Natural killer cell (primary cell): ENCODE data around the gene MIS12. TPM values are rescaled to one million over a fixed set of nuclear protein-coding genes. Genes with fewer than 3 reads are reported as not detected.

ENCODE experiments used
- ATAC-seq, 3 donors: fragments of 150-1000 bp in 2 of 3; fragments of 200-7000 bp in 1 of 3; cut with Tn5 transposase; 1 replicate in 1 of 3; 2 replicates in 2 of 3; pipeline ENCODE4 v1.10.0; 2021; ENCODE audit warnings: mild to moderate bottlenecking in 2 of 3, moderate library complexity in 2 of 3
- DNase-seq, 2 donors: peaks; one replicate each; pipeline versions ENCODE4 v3.0.0 to v3.0.0-alpha.2; 2013 to 2021; ENCODE audit warnings: mixed read lengths in 1 of 2
- H3K27ac ChIP-seq: one replicate; pipeline ENCODE4 v1.5.1; 2013; ENCODE audit warnings: mild to moderate bottlenecking, low read length
- H3K27me3 ChIP-seq: one replicate; pipeline ENCODE4 v1.6.1; 2013; ENCODE audit warnings: low read length; ENCODE audit not compliant: control insufficient read depth, insufficient read depth
- H3K36me3 ChIP-seq: one replicate; pipeline ENCODE4 v1.6.1; 2013; ENCODE audit warnings: low read length; ENCODE audit not compliant: control insufficient read depth, insufficient read depth
- H3K4me1 ChIP-seq: one replicate; pipeline ENCODE4 v1.6.1; 2013; ENCODE audit warnings: low read length; ENCODE audit not compliant: control insufficient read depth, insufficient read depth
- H3K4me3 ChIP-seq: one replicate; pipeline ENCODE4 v1.5.1; 2013; ENCODE audit warnings: low read length
- H3K9me3 ChIP-seq: one replicate; pipeline ENCODE4 v1.6.1; 2013; ENCODE audit warnings: low read length; ENCODE audit not compliant: control insufficient read depth, insufficient read depth
- H3K27ac Mint-ChIP-seq, 2 donors: one replicate each; pipeline ENCODE4 v1.8.0; 2022; ENCODE audit warnings: mild to moderate bottlenecking in 2 of 2, mixed read lengths in 2 of 2, moderate library complexity in 1 of 2
- H3K27me3 Mint-ChIP-seq, 2 donors: one replicate each; pipeline ENCODE4 v1.8.0; 2022; ENCODE audit warnings: low read depth in 2 of 2, mixed read lengths in 2 of 2
- H3K36me3 Mint-ChIP-seq: one replicate; pipeline ENCODE4 v1.8.0; 2022; ENCODE audit warnings: mixed read lengths
- H3K4me1 Mint-ChIP-seq, 2 donors: one replicate each; pipeline ENCODE4 v1.8.0; 2022; ENCODE audit warnings: mixed read lengths in 2 of 2
- H3K4me3 Mint-ChIP-seq: one replicate; pipeline ENCODE4 v1.8.0; 2022; ENCODE audit warnings: mild to moderate bottlenecking, moderate library complexity, mixed read lengths
- H3K9me3 Mint-ChIP-seq, 2 donors: one replicate each; pipeline ENCODE4 v1.8.0; 2022; ENCODE audit warnings: mixed read lengths in 2 of 2
- CTCF ChIP-seq: fragments of 200-600 bp; IDR thresholded peaks from one replicate; pipeline ENCODE4 v1.8.0; 2022; ENCODE audit warnings: antibody characterized with exemption
- WGBS: methylation state at CpG from one replicate; pipeline ENCODE4 v1.1.7; 2013; ENCODE audit warnings: missing lambda C conversion rate; ENCODE audit not compliant: insufficient coverage; 5-methylcytosine and 5-hydroxymethylcytosine counted together
- intact Hi-C: fragments of 100-400 bp; cut with micrococcal nuclease; formaldehyde crosslinking; loops from one replicate; pipeline ENCODE4 v1.14.2; 2022
- total RNA-seq, 4 donors: library from RNA; stranded (reverse); fragments of 120-200 nt in 1 of 4; gene quantifications; one replicate each; pipeline versions ENCODE4 v1.2.3 to v1.2.4, GENCODE V29; 2013 to 2022

The MIS12 gene
- total RNA-seq, 3 donors from 2014 or later (not counting 1 experiment from before 2014, with no cell fraction given) = 26.8 to 35.3 (median 29.3) TPM

- Mint-ChIP-seq H3K4me1 (peaks cover 19 to 27% of the 10 kb centered on the region in 2 donors), H3K4me3 (peak overlapping the region; percentile 81), H3K36me3 (no peaks in the 10 kb centered on the region), H3K9me3 (no peaks in the 10 kb centered on the region), H3K27ac (peak overlapping the region; percentile 81 to 92), H3K27me3 (no peaks in the 10 kb centered on the region)
- ATAC-seq (no peak), DNase-seq (no peak)
- no peaks in the 10 kb centered on the region for H3K9me3 ChIP-seq
- WGBS = no CpG with 5 or more reads among the region's 1 CpG
- peak overlapping the region; percentile 70 for H3K27ac ChIP-seq
- H3K27me3 ChIP-seq = no peaks in the 10 kb centered on the region
- TF ChIP-seq CTCF = peak; percentile 62
- peak overlapping the region; percentile 19 for H3K4me3 ChIP-seq
- peaks cover 13% of the 10 kb centered on the region for H3K4me1 ChIP-seq
- intact Hi-C loops = loop anchor here (1.0 to 10.0 kb wide), 4 partner anchors 20 to 325 kb away; partner anchors contain the start of genes NUP88, USP6 and ZNF232
- peaks cover 23% of the 10 kb centered on the region for H3K36me3 ChIP-seq
Measured at GRCh38 chr17:5439446-5439764, 47.0 kb upstream of the MIS12 start.

- Mint-ChIP-seq H3K27me3 (no peaks in the 10 kb centered on the region), H3K36me3 (peaks cover 7% of the 10 kb centered on the region), H3K4me1 (peaks cover 7 to 8% of the 10 kb centered on the region in 2 donors), H3K4me3 (no peak overlapping the region), H3K27ac (no peak overlapping the region), H3K9me3 (no peaks in the 10 kb centered on the region)
- peaks cover 6% of the 10 kb centered on the region for H3K4me1 ChIP-seq
- no peak overlapping the region for H3K4me3 ChIP-seq
- no peaks in the 10 kb centered on the region for H3K9me3 ChIP-seq
- TF ChIP-seq CTCF = no peak
- DNase-seq = no peak
- intact Hi-C loops = no loop called here
- 97% methylated on average over 6 of the region's 6 CpGs for WGBS
- H3K36me3 ChIP-seq = peaks cover 43% of the 10 kb centered on the region
- ATAC-seq = no peak
- no peak overlapping the region for H3K27ac ChIP-seq
- H3K27me3 ChIP-seq = no peaks in the 10 kb centered on the region
Measured at GRCh38 chr17:5443728-5444127, 42.6 kb upstream of the MIS12 start.

GRCh38 chr17:5444209-5444608 lies 42.2 kb upstream of the MIS12 start:
- ATAC-seq (no peak), DNase-seq (no peak)
- H3K27ac ChIP-seq = no peak overlapping the region
- no peak overlapping the region for H3K4me3 Mint-ChIP-seq
- no peak overlapping the region for H3K27ac Mint-ChIP-seq
- intact Hi-C loops = no loop called here
- H3K36me3 Mint-ChIP-seq = peaks cover 7% of the 10 kb centered on the region
- H3K27me3 Mint-ChIP-seq = no peaks in the 10 kb centered on the region
- peaks cover 43% of the 10 kb centered on the region for H3K36me3 ChIP-seq
- no peak overlapping the region for H3K4me3 ChIP-seq
- no peak for TF ChIP-seq CTCF
- H3K27me3 ChIP-seq = no peaks in the 10 kb centered on the region
- H3K4me1 ChIP-seq = peaks cover 5% of the 10 kb centered on the region
- WGBS = 92% methylated on average over 22 of the region's 22 CpGs
- H3K9me3 ChIP-seq = no peaks in the 10 kb centered on the region
- peaks cover 5 to 6% of the 10 kb centered on the region in 2 donors for H3K4me1 Mint-ChIP-seq
- no peaks in the 10 kb centered on the region for H3K9me3 Mint-ChIP-seq

- ATAC-seq (no peak), DNase-seq (no peak)
- H3K9me3 ChIP-seq = no peaks in the 10 kb centered on the region
- Mint-ChIP-seq H3K4me1 (no peaks in the 10 kb centered on the region), H3K4me3 (no peak overlapping the region), H3K9me3 (no peaks in the 10 kb centered on the region), H3K27ac (no peak overlapping the region), H3K27me3 (no peaks in the 10 kb centered on the region), H3K36me3 (peaks cover 7% of the 10 kb centered on the region)
- intact Hi-C loops = no loop called here
- no peak overlapping the region for H3K4me3 ChIP-seq
- no peaks in the 10 kb centered on the region for H3K4me1 ChIP-seq
- peaks cover 54% of the 10 kb centered on the region for H3K36me3 ChIP-seq
- no peak overlapping the region for H3K27ac ChIP-seq
- no peak for TF ChIP-seq CTCF
- WGBS = 94% methylated on average over 8 of the region's 8 CpGs
- no peaks in the 10 kb centered on the region for H3K27me3 ChIP-seq
Measured at GRCh38 chr17:5446786-5447185, 39.6 kb upstream of the MIS12 start.
